ENCODE data around the gene SH3GL3.

DNA sequence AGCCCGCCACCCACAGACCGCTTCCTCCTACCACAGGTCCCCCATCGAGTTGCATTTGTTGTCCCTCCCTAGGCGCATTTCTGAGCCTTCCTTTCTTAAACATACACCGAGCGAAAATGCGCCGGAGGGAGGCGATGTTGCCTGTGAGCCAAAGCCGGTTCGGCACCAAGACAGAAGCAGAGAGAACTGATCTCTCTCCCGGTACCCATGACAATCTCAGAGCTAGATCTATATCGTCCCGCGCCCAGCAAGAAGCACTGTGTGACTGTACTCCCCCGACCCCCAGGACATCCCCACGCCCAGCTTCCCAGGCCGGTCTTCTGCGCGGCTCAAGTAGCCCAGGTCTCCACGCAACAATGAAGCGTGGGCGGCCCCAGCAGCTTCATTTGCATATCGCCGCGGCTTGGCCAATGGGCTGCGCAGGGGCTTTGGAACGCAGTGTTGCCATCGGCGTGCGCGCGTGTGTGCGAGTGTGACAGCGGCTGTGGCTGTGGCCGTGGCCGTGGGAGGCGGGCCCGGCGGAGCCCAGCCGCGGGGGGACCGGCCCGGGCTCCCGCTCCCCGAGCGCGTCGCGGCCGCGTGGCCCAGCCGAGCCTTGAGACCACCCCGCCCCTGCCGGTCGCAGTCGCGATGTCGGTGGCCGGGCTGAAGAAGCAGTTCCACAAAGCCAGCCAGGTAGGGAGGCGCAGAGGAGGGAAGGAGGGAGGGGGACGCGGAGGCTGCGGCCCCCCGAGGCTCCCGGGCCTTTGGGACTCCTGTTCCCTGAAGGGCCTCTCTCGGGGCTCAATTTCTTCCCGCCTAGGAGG is at the start of gene SH3GL3:
- no peak for TF ChIP-seq YY1 (IDR thresholded peaks at IDR 0.05; ENCODE audit: insufficient read depth, insufficient read length)
- no peak for TF ChIP-seq ZNF274 (IDR thresholded peaks at IDR 0.05; ENCODE audit: low read depth, low read length)
- no peak for TF ChIP-seq SUZ12 (IDR thresholded peaks at IDR 0.05; ENCODE audit: extremely low read depth, insufficient read depth, insufficient read length)

Measured in NT2/D1 (cell line).